Left hindlimb (tissue), 1 donor: ENCODE data around the gene EMILIN1.

Source experiments
- DNase-seq: peaks from one replicate; pipeline ENCODE4 v3.0.0-alpha.2; 2018

EMILIN1 gene

DNA sequence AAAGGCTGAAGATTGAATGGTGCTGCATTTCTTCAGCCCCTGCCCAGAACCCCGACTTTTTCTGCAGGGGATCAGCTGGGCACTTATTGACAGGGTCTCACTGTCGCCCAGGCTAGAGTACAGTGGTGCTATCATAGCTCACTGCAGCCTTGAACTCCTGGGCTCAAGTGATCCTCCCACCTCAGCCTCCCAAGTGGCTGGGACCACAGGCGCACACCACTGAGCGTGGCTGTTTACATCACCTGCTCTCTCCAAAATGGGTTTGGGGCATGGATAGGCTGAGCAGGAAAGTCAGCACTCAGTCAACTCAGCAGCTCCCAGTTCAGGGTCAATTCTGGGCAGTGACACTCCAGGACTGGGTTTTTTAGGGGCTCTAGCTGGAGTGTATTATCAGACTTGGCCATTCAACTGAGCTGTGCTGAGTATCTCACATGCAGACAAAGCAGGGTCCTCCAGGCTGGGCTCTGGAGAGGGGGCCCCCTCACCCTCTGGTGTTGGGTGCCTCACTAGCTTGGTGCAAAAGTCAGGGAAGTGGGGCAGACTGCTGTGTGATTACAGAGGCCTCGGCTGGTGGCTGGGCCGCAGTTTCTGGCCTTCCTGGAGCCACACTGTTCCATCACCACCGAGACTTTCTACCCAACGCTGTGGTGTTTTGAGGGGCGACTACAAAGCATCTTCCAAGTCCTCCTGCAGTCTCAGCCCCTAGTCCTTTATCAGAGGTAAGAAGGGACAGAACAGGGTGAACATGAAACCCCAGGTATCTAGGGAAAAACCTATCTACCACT, 49.7 kb downstream of the EMILIN1 start:
- no peak for DNase-seq

DNA sequence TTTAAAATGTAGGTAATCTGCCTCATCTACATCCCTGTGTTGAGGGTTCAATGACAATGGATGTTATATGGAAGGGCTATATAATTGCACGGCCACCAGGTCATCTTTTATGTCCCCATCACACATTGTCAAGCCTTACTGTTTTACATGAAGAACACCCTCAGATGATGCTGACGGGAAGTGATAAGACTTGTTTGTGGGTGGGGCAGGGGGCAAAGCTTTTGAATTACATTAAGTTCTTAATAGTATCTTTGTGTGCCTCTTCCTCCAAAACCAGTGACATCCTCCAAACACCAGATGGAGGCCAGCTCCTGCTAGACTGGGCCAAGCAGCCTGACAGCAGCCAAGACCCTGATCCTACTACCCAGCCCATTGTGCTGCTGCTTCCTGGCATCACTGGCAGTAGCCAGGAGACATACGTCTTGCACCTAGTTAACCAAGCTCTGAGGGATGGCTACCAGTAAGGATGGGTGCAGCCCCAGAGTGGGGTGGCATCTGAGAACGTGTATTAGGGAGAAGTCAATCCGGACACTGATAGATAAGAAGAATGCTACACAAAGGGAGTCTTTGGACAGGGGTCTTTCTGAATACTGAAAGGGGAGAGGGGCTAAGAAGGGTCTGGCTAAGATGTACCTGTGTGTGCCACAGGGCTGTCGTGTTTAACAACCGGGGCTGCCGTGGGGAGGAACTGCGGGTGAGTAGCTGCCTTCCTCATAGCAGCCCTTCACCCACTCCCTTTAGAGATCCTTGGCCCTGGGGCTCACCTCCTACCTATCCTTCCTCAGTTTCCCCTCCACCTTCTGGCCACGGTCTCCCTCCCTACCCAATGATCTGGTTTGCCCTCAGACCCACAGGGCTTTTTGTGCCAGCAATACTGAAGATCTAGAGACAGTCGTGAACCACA, 50.5 kb downstream of the EMILIN1 start:
- DNase-seq, result no peak

DNA sequence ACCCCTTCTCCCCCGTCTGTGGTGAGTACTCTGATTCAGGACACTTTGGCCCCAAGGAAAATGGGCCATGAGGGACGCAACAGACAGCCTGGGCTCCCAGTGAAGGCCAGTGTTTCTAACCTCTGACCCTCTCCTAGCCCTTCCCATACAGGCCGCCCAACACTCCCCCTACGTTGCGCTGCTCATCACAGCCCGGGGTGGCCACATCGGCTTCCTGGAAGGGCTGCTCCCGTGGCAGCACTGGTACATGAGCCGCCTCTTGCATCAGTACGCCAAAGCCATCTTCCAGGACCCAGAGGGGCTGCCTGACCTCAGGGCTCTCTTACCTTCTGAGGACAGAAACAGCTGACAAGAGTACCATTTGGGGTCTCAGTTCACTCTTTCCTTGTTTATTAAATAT, 52.0 kb downstream of the EMILIN1 start:
- no peak for DNase-seq

DNA sequence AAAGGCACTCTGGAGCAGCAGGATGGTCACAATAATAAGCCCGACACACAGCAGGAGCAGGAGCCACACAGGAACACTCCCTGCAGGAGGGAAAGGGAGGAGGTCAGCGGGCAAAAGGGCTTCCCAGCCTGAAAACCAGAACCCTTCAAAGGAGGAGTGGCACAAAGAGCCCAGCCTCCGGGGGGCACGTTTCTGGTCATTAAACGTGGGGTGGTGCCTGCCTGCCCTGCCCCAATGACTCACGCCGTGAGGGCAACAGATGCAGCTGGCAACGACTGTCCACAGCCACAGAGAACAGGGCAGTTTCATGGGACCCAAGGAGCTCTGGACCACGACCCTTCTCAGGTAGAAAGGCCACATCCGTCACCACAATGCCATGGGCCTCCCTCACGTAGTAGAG, 53.0 kb downstream of the EMILIN1 start:
- DNase-seq, result no peak

DNA sequence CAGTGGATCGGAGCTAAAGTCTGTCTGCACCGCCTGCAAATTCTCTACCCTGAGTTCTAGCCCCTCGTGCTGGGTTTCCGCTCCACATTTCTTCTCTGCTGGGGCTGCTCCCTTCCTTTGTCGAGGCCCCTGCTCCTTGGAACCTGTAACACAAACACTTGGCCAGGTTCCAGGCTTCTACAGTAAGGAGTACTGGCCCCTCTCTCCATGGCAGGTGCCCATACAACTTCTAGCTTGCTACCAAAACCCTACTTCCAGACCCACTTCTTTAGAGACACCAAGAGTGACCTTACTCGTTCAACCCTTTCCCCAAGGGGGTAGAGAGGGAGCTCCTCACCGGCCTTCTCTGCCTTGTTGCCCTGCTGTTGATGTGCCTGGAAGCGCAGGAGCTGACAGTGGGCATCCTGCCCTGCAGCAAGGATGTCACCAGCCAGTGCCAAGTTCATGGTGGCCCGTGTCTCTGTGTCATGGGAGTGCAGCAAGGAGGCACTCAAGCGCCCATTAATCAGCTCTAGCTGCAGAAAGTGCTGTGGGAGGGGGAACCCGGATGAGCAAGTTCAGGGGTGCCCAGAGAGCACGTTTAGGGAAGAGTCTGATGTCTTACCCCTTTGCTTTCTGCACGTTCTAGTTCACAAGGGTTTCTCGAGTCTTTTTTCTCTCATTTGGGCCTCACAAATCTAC, 54.9 kb downstream of the EMILIN1 start:
- DNase-seq, result no peak

DNA sequence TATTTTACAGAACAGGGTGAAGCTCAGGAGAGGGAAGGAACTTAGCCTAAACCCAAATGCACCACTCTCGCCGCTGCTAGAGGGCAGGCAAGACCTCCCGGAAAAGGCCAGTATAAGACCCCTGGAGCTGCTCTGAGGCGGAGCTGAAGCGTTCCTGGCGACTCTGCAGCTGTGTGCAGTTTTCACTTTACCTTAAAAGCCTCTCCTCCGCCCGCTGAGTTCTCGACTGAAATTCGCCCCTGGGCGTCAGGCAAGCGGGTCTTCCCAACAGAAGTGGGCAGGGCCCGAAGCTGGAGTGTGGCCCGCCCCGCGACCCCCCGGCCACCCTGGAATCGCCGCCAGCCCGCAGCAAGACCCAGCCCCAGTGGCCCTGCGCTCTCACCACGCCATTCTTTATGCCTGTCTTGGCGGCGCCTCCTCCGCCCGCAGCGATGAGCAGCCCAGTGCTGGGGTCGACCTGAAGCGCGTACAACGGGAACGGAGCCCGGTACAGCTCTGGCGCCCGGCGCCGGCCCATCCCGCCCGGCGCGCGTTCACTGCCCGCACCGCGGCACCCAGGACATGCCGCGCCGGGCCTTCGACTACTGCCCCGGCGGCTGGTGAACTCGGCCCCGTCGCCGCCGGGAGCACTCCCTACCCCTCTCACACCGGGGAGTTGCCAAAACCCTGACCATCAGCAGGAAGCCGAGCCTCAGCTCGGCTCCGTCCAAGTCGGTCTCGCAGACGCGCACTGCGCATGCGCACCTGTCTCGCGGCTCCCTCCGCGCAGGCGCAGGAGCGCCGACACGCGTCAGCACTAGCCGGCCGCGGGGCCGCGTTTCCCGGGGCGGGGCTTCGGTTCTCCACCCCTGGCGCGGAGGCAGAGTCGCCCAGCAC, 55.7 kb downstream of the EMILIN1 start, which contains the start of gene PREB:
Gene PREB, minus strand, starts transcription at position 732 of the 876 bp plus-strand sequence. Its CDS starts 215 bp downstream, at position 517.
- peak; percentile 98 for DNase-seq

DNA sequence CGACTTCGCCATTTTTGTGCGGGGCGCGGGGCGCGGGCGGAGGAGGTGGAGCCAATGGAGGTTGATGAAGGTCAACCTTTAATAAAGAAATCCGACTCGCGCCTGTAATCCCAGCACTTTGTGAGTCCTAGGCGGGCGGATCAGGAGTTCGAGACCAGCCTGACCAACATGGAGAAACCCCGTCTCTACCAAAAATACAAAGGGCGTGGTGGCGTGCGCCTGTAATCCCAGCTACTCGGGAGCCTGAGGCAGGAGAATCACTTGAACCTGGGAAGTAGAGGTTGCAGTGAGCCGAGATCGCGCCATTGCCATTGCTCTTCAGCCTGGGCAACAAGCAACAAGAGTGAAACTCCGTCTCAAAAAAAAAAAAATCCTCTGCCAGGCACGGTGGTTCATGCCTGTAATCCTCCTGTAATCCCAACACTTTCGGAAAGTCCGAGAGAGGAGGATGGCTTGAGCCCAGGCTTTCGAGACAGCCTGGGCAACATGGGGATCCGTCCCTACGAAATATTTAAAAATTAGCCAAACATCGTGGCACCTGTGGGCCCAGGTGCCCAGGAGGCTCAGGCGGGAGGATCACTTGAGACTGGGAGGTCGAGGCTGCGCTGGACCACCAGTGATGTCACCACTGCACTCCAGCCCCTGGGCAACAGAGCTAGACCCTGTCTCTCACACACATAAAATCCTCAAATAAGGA, 56.5 kb downstream of the EMILIN1 start:
- no peak for DNase-seq

DNA sequence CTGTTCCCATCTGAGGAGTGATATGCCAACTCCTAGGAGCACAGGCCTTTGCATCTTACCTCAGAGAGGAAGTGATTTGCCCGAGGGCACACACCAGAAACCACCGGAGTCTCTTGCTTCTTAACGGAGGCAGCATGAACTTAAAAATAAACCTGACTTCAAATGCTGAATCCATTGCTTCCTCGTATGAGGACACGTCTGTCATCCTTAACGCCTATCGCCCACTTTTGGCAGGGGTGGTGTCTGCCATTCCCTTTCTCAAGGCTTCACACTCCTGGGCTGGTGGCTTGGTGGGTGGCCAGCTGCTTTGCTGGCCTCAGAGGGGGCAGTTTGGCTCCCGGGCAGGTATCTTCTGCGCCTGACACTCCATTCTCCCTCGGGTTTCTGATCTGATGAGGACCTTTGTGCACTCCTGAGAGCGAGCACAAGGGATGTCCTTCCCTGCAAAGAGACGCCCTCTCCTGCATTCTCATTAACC, 57.1 kb downstream of the EMILIN1 start:
- no peak for DNase-seq
